Measurements from ENCODE around the gene SORCS2.

GRCh38 chr4:7652451-7652881 is 460.1 kb downstream of the SORCS2 start:
- TF ChIP-seq CTCF (IDR thresholded peaks at IDR 0.05) (no peak), POLR2A (IDR thresholded peaks at IDR 0.05) (no peak)

Measured in right lobe of liver (tissue), 4 donors.